Esophagus muscularis mucosa (tissue), 4 donors: ENCODE results near the gene TRAPPC6A.

ENCODE experiments used
- CTCF ChIP-seq, 3 experiments: fragments of 200-600 bp in 2 of 3; fragments of 450-650 bp in 1 of 3; sonication (generic) in 2 of 3; IDR thresholded peaks; one replicate each; pipeline ENCODE4 v1.5.1; 2017 to 2019; ENCODE audit warnings: antibody characterized with exemption in 3 of 3, mild to moderate bottlenecking in 2 of 3, moderate library complexity in 1 of 3
- EP300 ChIP-seq: sonication (generic); formaldehyde crosslinking; IDR thresholded peaks from one replicate; pipeline ENCODE4 v1.6.1; 2017; ENCODE audit warnings: antibody characterized with exemption
- POLR2A ChIP-seq: fragments of 450-650 bp; IDR thresholded peaks from one replicate; pipeline ENCODE4 v1.6.1; 2017; ENCODE audit warnings: antibody characterized with exemption, moderate library complexity, mild to moderate bottlenecking, low read depth
- POLR2AphosphoS5 ChIP-seq, 2 donors: sonication (generic); formaldehyde crosslinking; IDR thresholded peaks; one replicate each; pipeline ENCODE4 v1.6.1; 2017; ENCODE audit warnings: antibody characterized with exemption in 2 of 2

GRCh38 chr19:45159210-45159970 is 18.6 kb downstream of the TRAPPC6A start:
- TF ChIP-seq CTCF (IDR thresholded peaks at IDR 0.05), result no peak
- TF ChIP-seq POLR2A, result no peak
- TF ChIP-seq POLR2AphosphoS5 (IDR thresholded peaks at IDR 0.05), result no peak
- no peak for TF ChIP-seq EP300
